PC-9 (cell line): ENCODE results near the gene TMEM258.

ENCODE experiments used
- EZH2 ChIP-seq: fragments of 200-600 bp; sonication (generic); IDR thresholded peaks from 2 replicates; pipeline ENCODE4 v1.8.0; 2017; ENCODE audit warnings: antibody characterized with exemption, low read depth
- TF ChIP-seq, protein P1 (sequence below): fragments of 200-600 bp; sonication (generic); conservative IDR thresholded peaks from 2 replicates; pipeline ENCODE4 v1.6.1; 2017; ENCODE audit warnings: mixed run types, antibody characterized with exemption, mild to moderate bottlenecking, moderate library complexity

DNA sequence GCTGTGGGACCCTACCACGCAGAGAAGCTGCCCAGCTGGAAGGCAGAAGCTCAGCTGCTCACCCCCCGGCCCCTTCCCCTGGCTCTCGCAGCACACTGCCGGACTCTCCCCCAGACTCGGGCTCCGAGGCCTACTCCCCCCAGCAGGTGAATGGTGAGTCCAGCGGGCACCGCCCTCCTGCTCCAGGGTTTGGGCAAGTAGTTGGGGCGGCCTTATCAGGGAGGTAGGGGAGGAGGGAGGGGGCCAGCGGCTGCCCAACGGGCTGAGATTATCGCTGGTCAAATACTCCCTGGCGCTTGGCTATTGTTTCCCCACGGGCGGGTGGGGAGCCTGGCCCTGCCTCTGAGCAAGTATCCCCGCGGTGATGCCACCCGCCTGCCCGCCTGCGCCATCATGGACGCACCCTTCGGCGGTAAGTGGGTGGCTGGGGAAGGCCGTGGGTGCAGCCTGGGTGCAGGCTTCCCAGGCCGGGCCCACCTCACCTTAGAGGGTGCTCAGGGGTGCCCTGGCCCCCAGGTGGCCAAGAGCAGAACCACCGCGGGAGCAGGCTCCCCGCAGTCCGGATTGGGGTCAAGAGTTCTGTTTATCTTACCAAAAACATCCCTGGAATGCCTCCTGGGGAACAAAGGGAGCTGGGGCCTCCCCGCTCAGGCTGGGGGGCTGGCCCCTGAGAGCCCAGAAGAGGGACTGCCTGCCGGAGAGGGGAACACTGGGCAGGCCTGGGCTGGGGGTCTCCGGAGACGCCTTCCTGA, 23.1 kb downstream of the TMEM258 start:
- TF ChIP-seq EZH2 = no peak
- TF ChIP-seq, protein P1, sequence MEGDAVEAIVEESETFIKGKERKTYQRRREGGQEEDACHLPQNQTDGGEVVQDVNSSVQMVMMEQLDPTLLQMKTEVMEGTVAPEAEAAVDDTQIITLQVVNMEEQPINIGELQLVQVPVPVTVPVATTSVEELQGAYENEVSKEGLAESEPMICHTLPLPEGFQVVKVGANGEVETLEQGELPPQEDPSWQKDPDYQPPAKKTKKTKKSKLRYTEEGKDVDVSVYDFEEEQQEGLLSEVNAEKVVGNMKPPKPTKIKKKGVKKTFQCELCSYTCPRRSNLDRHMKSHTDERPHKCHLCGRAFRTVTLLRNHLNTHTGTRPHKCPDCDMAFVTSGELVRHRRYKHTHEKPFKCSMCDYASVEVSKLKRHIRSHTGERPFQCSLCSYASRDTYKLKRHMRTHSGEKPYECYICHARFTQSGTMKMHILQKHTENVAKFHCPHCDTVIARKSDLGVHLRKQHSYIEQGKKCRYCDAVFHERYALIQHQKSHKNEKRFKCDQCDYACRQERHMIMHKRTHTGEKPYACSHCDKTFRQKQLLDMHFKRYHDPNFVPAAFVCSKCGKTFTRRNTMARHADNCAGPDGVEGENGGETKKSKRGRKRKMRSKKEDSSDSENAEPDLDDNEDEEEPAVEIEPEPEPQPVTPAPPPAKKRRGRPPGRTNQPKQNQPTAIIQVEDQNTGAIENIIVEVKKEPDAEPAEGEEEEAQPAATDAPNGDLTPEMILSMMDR = peak; percentile 29; the same call in 1 of the 2 replicates
